Measurements from ENCODE around the gene ASTN2. TPM values are rescaled to one million over a fixed set of nuclear protein-coding genes. Genes with fewer than 3 reads are reported as not detected.
A peak's percentile ranks its signal among the peaks of the same experiment; 100 is the strongest.

Gene ASTN2
- total and polyA plus RNA-seq, 10 donors: 0.87 to 6.1 (median 3.7) TPM

DNA sequence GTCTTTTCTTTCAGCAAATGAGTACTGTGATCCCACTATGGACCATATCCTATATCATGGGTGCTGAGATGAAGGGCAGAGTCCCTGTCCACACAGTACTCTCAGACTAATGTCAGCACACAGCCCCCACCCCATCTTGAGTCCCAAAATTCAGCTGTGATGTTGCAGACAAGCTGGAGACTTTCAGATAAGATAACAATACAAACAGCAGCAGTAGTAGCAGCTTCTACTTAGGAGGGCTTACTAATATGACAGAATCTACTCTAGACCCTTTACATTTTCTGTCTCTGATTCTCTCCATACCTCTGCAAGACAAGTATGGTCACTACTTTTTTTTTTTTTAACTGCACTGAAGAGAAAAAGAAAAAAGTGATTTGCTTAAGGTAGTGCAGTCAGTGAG, 856.8 kb downstream of the ASTN2 start:
- H3K4me3 ChIP-seq: no peak overlapping the region
- no peaks in the 10 kb centered on the region for H3K27me3 ChIP-seq (replicated peaks in 1 of 7)
- DNase-seq: no peak
- TF ChIP-seq POLR2AphosphoS5 (IDR thresholded peaks at IDR 0.05) (no peak), POLR2A (IDR thresholded peaks at IDR 0.05) (no peak)
- TF ChIP-seq, protein P1, sequence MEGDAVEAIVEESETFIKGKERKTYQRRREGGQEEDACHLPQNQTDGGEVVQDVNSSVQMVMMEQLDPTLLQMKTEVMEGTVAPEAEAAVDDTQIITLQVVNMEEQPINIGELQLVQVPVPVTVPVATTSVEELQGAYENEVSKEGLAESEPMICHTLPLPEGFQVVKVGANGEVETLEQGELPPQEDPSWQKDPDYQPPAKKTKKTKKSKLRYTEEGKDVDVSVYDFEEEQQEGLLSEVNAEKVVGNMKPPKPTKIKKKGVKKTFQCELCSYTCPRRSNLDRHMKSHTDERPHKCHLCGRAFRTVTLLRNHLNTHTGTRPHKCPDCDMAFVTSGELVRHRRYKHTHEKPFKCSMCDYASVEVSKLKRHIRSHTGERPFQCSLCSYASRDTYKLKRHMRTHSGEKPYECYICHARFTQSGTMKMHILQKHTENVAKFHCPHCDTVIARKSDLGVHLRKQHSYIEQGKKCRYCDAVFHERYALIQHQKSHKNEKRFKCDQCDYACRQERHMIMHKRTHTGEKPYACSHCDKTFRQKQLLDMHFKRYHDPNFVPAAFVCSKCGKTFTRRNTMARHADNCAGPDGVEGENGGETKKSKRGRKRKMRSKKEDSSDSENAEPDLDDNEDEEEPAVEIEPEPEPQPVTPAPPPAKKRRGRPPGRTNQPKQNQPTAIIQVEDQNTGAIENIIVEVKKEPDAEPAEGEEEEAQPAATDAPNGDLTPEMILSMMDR (IDR thresholded peaks at IDR 0.05 in 8 of 11, conservative IDR thresholded peaks at IDR 0.05 in 3 of 11): no peak
- H3K9me3 ChIP-seq: no peaks in the 10 kb centered on the region
- no peaks in the 10 kb centered on the region for H3K4me1 ChIP-seq
- intact Hi-C loops (cut with DNase I; ENCODE audit: low total_unique reads): no loop called here
- no peaks in the 10 kb centered on the region for H3K36me3 ChIP-seq
- no peak overlapping the region for H3K27ac ChIP-seq

DNA sequence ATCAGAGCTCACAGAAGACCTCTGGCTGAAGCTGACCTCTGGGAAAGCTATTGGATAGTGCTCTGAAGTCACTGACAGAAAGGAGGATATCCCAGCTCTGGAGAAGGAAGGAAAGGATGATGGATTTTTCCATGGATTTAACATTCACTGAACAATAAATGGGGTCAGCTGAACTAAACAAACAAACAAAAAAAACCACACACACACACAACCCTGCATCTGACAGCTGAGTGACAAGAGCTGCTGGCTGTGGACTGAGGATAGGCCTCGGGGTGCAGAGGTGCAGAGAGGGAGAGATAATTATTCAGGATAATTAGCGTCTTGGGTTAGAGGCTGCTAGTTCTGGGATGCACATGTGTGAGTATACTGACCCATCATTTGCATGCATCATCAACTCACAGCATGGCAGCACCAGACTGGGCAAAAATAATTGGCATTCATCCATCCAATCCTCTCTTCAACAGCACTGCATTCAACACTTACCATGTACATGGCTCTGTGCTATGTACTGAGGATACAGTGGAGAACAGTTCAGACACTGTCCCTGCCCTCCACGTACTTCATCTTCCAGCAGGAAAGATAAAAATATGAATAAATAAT, 859.2 kb downstream of the ASTN2 start:
- no peaks in the 10 kb centered on the region for H3K27me3 ChIP-seq (replicated peaks in 1 of 7)
- H3K4me1 ChIP-seq: peaks cover 0 to 7% (median 0%) of the 10 kb centered on the region in 6 donors
- H3K36me3 ChIP-seq: no peaks in the 10 kb centered on the region
- DNase-seq: no peak
- H3K27ac ChIP-seq: no peak overlapping the region
- no peaks in the 10 kb centered on the region for H3K9me3 ChIP-seq
- TF ChIP-seq POLR2A (IDR thresholded peaks at IDR 0.05) (no peak), POLR2AphosphoS5 (IDR thresholded peaks at IDR 0.05) (no peak)
- TF ChIP-seq, protein P1 (IDR thresholded peaks at IDR 0.05 in 8 of 11, conservative IDR thresholded peaks at IDR 0.05 in 3 of 11): no peak
- H3K4me3 ChIP-seq: no peak overlapping the region
- WGBS, 5 donors: 72 to 90% (median 86%) methylated on average over 3 of the region's 3 CpGs
- intact Hi-C loops (cut with DNase I; ENCODE audit: low total_unique reads): no loop called here

DNA sequence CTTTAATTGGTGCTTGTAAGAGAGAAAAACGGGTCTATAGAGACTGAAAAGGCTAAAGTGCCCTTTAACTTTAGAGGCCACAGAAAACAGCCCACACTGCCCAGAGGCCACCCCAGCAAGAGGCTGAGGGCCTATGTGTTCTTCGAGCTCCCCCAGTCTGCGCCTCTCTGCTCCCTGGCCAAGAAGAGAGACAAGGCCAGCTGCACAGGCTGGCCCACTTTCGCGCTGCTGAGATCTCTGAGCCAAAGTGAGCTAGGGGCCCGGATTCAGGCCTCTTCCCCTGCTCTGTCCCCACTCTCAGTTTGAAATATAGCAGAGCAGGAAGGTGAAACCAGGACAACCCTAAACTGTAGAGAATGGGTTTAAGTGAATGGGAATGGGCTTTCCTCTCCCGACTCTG, 859.7 kb downstream of the ASTN2 start:
- no peaks in the 10 kb centered on the region for H3K36me3 ChIP-seq
- peaks cover 0 to 13% (median 0%) of the 10 kb centered on the region in 6 donors for H3K4me1 ChIP-seq
- TF ChIP-seq POLR2A (IDR thresholded peaks at IDR 0.05) (no peak), POLR2AphosphoS5 (IDR thresholded peaks at IDR 0.05) (no peak)
- TF ChIP-seq, protein P1 (IDR thresholded peaks at IDR 0.05 in 8 of 11, conservative IDR thresholded peaks at IDR 0.05 in 3 of 11): no peak
- no peak overlapping the region for H3K4me3 ChIP-seq
- no peaks in the 10 kb centered on the region for H3K27me3 ChIP-seq (replicated peaks in 1 of 7)
- WGBS, 5 donors: 77 to 91% (median 80%) methylated on average over 7 of the region's 7 CpGs
- no peaks in the 10 kb centered on the region for H3K9me3 ChIP-seq
- H3K27ac ChIP-seq: no peak overlapping the region
- no peak for DNase-seq
- intact Hi-C loops (cut with DNase I; ENCODE audit: low total_unique reads): no loop called here

DNA sequence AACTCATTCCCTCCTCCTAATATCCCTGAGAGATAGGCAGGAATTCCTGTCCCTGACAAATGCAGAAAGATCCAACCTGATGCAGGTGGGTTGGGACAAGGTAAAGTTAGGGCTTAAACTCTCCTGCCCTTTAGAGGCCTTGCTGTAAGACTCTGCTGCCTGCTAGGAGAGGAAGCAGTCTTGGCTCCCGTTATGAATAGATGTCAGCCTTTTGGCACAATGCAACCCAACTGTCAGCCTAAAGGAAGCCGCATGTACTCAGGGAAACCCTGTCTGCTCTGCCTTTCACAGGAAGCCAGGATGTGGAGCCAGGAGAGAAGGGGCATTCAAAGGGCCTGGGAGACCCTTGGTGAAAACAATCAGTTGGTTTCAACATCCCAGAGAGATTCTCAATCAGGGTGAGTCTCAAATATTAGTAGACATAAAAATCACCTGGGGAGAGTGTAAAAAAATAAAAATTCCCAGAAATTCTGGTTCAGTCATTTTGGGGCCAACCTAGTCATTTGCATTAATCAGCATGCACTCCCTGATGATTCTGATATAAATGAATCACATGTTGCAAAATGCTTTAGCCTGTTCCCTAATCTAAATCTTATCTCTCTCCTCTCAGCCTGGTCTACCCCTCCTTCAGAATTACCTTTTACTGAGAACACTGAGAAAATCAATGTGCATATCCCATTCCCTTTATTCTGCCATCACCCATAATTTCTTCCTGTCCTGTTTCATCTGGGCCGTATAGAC, 864.0 kb downstream of the ASTN2 start:
- WGBS, 5 donors: 13 to 37% (median 29%) methylated on average over 3 of the region's 3 CpGs
- intact Hi-C loops (cut with DNase I; ENCODE audit: low total_unique reads): no loop called here
- no peaks in the 10 kb centered on the region for H3K27me3 ChIP-seq (replicated peaks in 1 of 7)
- no peak overlapping the region for H3K4me3 ChIP-seq
- H3K4me1 ChIP-seq: peaks cover 0 to 20% (median 0%) of the 10 kb centered on the region in 6 donors
- TF ChIP-seq, protein P1 (IDR thresholded peaks at IDR 0.05 in 8 of 11, conservative IDR thresholded peaks at IDR 0.05 in 3 of 11): no peak
- TF ChIP-seq POLR2AphosphoS5 (IDR thresholded peaks at IDR 0.05) (peak in 1 of 3 donors; percentile 46), POLR2A (IDR thresholded peaks at IDR 0.05) (no peak)
- no peak for DNase-seq
- H3K9me3 ChIP-seq: no peaks in the 10 kb centered on the region
- H3K36me3 ChIP-seq: no peaks in the 10 kb centered on the region
- no peak overlapping the region for H3K27ac ChIP-seq

Measured in spleen (tissue), 11 donors.